Heart right ventricle (tissue), 16 donors: ENCODE measurements around the gene ARHGEF7. TPM values are rescaled to one million over a fixed set of nuclear protein-coding genes. Genes with fewer than 3 reads are reported as not detected.

Source experiments
- ATAC-seq, 8 donors: fragments of 200-7000 bp; cut with Tn5 transposase; one replicate each; pipeline ENCODE4 v1.9.1; 2020; ENCODE audit warnings: mild to moderate bottlenecking in 8 of 8, moderate library complexity in 8 of 8, moderate number of reproducible peaks in 1 of 8
- DNase-seq, 2 donors: peaks; one replicate each; pipeline ENCODE4 v3.0.0-alpha.2; 2020
- H3K27ac ChIP-seq, 10 donors: fragments of 200-600 bp; sonication (generic) in 2 of 10; one replicate each; pipeline versions ENCODE4 v1.5.0 to v1.8.0; 2020 to 2022; ENCODE audit warnings: mild to moderate bottlenecking in 3 of 10
- H3K27me3 ChIP-seq, 7 donors: fragments of 200-600 bp; one replicate each; pipeline ENCODE4 v1.8.0; 2021 to 2022; ENCODE audit warnings: mild to moderate bottlenecking in 2 of 7
- H3K36me3 ChIP-seq, 9 donors: fragments of 200-600 bp; sonication (generic) in 1 of 9; one replicate each; pipeline versions ENCODE4 v1.5.0 to v1.8.0; 2020 to 2022; ENCODE audit warnings: mild to moderate bottlenecking in 2 of 9
- H3K4me1 ChIP-seq, 9 donors: fragments of 200-600 bp; sonication (generic) in 1 of 9; one replicate each; pipeline versions ENCODE4 v1.5.0 to v1.8.0; 2020 to 2022; ENCODE audit warnings: mild to moderate bottlenecking in 4 of 9
- H3K4me3 ChIP-seq, 10 donors: fragments of 200-600 bp; sonication (generic) in 2 of 10; one replicate each; pipeline versions ENCODE4 v1.5.0 to v1.8.0; 2020 to 2022; ENCODE audit warnings: mild to moderate bottlenecking in 7 of 10, moderate library complexity in 2 of 10
- H3K9me3 ChIP-seq, 11 donors: fragments of 200-600 bp in 10 of 11; sonication (generic) in 2 of 11; one replicate each; pipeline versions ENCODE4 v1.5.0 to v1.8.0; 2013 to 2022; ENCODE audit warnings: mild to moderate bottlenecking in 2 of 11, control low read depth in 1 of 11, moderate library complexity in 1 of 11
- WGBS, 2 donors: extraction: QIAGEN DNeasy Blood & Tissue Kit; methylation state at CpG; one replicate each; pipeline ENCODE4 v1.1.7; 2013; ENCODE audit warnings: inconsistent platforms in 1 of 2; 5-methylcytosine and 5-hydroxymethylcytosine counted together
- intact Hi-C, 10 donors: fragments of 100-400 bp; cut with DNase I; formaldehyde crosslinking; loops; one replicate each; pipeline versions ENCODE4 v1.11.1 to v1.14.2; 2022
- polyA plus RNA-seq, 2 donors: library from polyadenylated mRNA; stranded (reverse); fragments of 200-250 nt; gene quantifications; one replicate each; pipeline ENCODE4 v1.2.3, GENCODE V29; 2013
- total RNA-seq, 10 donors: library from RNA; stranded (reverse); fragmentation: NEBNext Ultra II Directional in 3 of 10; extraction: Animal tissue kit (Norgen Biotek cat#: 25700) in 3 of 10; gene quantifications; one replicate each; pipeline versions ENCODE4 v1.2.1 to v1.2.4, GENCODE V29; 2021 to 2023
- TF ChIP-seq, protein P1 (sequence below), 9 donors: fragments of 200-600 bp; sonication (generic) in 2 of 9; IDR thresholded peaks; one replicate each; pipeline versions ENCODE4 v1.5.0 to v1.8.0; 2021 to 2022; ENCODE audit warnings: antibody characterized with exemption in 9 of 9, mild to moderate bottlenecking in 5 of 9, moderate library complexity in 1 of 9
- donor health status: Arrhythmogenic right ventricular cardiomyopathy.
- donor health status: ischemic (EF 13 %, LVEDD 7.1; RV severe dilation, severe dysfunction).
- donor health status: healthy with polysubstance abuse.
- donor health status: DM: no; HTN: yes; CAD: no.
- donor health status: DM: no; HTN: no; CAD: no.
- donor health status: ischemic (EF 25% LVEDD 6.9; RV normal size, moderate dysfunction).
- donor health status: ischemic (EF 25% LVEDD 5.7; RV mildly dilated, moderate dysfunction).
- donor health status: healthy.
- donor health status: DM: yes; HTN: yes; CAD: no.
- donor health status: Ischemic cardiomyopathy.
- donor health status: ischemic (EF 35%, LVEDD 5.7; RV mildly dilated, moderate dysfunction).
- donor health status: nonischemic (EF 11% LVEDD 7.7; RV severe dilation, severe dysfunction).
- donor health status: DM: yes; HTN: yes; CAD: no.
- donor health status: PGD.
- donor health status: ischemic (EF 29% LVEDD 5.4; RV normal size, mild dysfunction).
- donor health status: nonischemic (EF 23%, LVEDD 6.1; RV moderate dilation, normal function).

ARHGEF7 gene
- total and polyA plus RNA-seq, 12 donors = 18.4 to 56.6 (median 43.1) TPM

DNA sequence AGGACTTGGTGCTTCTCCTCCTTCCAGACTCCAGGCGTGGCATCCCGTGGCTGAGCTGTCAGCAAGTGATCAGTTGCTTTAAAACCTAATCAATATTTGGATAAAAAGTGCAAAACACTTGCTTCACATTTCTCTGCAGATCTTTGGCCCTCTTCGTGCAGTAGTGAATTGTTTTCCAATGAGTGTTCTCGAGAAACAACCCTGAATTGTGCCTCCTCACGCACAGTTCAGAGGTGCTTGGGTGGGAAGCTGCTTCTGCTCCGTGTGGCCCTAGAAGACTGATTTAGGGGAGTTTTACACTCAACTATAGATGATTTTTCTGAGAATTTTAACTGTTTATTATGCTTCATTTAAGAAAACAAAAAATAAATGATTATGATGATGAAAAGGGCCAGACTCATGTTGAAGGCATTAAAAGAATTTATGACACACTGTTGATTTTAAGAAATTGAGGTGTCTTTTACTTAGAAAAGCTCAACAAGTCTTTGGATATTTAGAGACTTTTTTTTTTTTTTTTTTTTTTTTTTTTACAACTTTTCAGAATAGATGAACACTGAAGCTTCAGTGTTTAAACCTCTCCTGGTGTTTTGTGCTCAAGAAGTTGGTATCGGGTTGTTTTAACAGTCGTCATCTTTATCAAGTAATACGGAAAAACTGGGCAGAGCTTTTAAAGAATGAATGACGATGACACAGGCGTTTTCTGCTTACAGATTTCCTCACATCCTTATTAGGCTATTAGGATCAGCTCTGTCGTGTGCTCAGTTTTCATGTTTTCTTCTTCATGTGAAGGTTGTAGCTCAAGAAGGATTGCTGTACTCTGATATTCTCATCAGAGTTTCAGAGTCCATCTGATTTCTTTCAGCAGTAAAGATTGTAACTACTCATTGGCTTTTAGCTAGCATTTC, 165.8 kb downstream of the ARHGEF7 start:
- peaks cover 0 to 93% (median 40%) of the 10 kb centered on the region in 9 donors for H3K36me3 ChIP-seq
- TF ChIP-seq, protein P1, sequence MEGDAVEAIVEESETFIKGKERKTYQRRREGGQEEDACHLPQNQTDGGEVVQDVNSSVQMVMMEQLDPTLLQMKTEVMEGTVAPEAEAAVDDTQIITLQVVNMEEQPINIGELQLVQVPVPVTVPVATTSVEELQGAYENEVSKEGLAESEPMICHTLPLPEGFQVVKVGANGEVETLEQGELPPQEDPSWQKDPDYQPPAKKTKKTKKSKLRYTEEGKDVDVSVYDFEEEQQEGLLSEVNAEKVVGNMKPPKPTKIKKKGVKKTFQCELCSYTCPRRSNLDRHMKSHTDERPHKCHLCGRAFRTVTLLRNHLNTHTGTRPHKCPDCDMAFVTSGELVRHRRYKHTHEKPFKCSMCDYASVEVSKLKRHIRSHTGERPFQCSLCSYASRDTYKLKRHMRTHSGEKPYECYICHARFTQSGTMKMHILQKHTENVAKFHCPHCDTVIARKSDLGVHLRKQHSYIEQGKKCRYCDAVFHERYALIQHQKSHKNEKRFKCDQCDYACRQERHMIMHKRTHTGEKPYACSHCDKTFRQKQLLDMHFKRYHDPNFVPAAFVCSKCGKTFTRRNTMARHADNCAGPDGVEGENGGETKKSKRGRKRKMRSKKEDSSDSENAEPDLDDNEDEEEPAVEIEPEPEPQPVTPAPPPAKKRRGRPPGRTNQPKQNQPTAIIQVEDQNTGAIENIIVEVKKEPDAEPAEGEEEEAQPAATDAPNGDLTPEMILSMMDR (IDR thresholded peaks at IDR 0.05) = no peak
- H3K27me3 ChIP-seq = no peaks in the 10 kb centered on the region
- no peak for DNase-seq
- intact Hi-C loops = loop anchor here in 2 of 10 donors (2.0 to 10.0 kb wide), 2 partner anchors 56 to 214 kb away; no protein-coding TSS in a partner anchor
- no peak overlapping the region for H3K4me3 ChIP-seq
- no peaks in the 10 kb centered on the region for H3K9me3 ChIP-seq
- ATAC-seq = no peak
- H3K4me1 ChIP-seq = peaks cover 15 to 65% (median 51%) of the 10 kb centered on the region in 9 donors
- H3K27ac ChIP-seq = peak overlapping the region; percentile 63 to 94 (median 77)
- WGBS, 2 donors = 69 to 72% methylated on average over 12 of the region's 12 CpGs

DNA sequence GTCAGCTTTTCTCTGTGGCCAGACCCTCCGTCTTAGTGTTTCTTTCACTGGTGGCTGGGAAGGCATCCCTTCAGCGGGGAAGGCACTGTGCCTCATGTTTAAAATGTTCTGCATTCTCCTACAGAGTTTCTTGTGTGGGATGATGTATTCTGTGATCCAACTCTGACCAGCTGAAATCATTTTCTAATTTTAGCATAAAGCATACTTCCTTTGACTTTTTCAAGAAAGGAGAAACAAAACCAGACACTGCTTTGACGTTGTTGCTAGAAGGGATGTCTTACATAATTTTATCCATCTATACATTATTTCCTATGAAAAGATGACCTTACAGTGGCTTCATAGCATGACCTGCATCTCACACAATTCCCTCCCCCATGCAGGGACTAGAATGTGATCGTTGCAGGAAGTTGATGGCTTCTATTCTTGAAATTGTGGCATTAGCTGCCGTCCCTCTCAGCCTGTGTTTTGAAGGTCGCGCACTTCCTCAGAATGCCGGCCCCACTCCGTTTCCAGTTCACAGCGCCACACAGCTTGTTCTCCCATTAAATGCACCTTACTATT, 166.7 kb downstream of the ARHGEF7 start:
- DNase-seq (peak in 1 of 2 donors; percentile 47), ATAC-seq (peak in 7 of 8 donors; percentile 13 to 74 (median 63))
- WGBS, 2 donors = 14 to 18% methylated on average over 10 of the region's 10 CpGs
- Histone ChIP-seq H3K27me3 (no peaks in the 10 kb centered on the region), H3K36me3 (peaks cover 0 to 93% (median 47%) of the 10 kb centered on the region in 9 donors), H3K9me3 (no peaks in the 10 kb centered on the region), H3K27ac (peak overlapping the region; percentile 63 to 94 (median 77)), H3K4me1 (peaks cover 15 to 65% (median 51%) of the 10 kb centered on the region in 9 donors), H3K4me3 (no peak overlapping the region)
- TF ChIP-seq, protein P1 (IDR thresholded peaks at IDR 0.05) = peak in 2 of 9 donors; percentile 21 to 31
- intact Hi-C loops = loop anchor here in 2 of 10 donors (2.0 to 10.0 kb wide), 3 partner anchors 57 to 215 kb away; no protein-coding TSS in a partner anchor

DNA sequence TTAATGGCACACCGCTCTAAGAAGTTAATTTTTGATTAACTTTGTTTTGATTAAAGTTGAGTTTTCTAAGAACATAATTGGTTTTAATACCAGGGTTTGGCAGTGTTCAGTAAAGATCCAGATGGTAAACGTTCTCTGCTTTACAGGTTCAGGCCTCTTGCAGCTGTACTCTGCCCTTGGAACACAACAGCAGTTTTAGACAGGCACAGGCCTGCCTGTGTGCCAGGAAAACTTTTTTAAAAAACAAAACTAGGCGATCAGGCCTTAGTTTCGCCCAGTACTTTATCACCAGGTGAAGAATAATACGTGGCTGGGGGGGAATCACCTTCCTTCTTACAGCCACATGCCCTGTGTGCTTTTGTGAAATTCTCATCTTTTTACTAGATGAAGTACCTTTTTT, 167.3 kb downstream of the ARHGEF7 start:
- H3K27ac ChIP-seq = peak overlapping the region; percentile 63 to 94 (median 77)
- TF ChIP-seq, protein P1 (IDR thresholded peaks at IDR 0.05) = no peak
- peaks cover 15 to 65% (median 51%) of the 10 kb centered on the region in 9 donors for H3K4me1 ChIP-seq
- ATAC-seq = peak in 3 of 8 donors; percentile 47 to 48 (median 48)
- H3K4me3 ChIP-seq = no peak overlapping the region
- H3K36me3 ChIP-seq = peaks cover 0 to 93% (median 49%) of the 10 kb centered on the region in 9 donors
- no peaks in the 10 kb centered on the region for H3K27me3 ChIP-seq
- H3K9me3 ChIP-seq = no peaks in the 10 kb centered on the region
- WGBS, 2 donors = 40 to 50% methylated on average over 5 of the region's 5 CpGs
- no peak for DNase-seq
- intact Hi-C loops = loop anchor here in 1 of 10 donors (2.0 to 10.0 kb wide), 2 partner anchors 58 to 130 kb away; no protein-coding TSS in a partner anchor

DNA sequence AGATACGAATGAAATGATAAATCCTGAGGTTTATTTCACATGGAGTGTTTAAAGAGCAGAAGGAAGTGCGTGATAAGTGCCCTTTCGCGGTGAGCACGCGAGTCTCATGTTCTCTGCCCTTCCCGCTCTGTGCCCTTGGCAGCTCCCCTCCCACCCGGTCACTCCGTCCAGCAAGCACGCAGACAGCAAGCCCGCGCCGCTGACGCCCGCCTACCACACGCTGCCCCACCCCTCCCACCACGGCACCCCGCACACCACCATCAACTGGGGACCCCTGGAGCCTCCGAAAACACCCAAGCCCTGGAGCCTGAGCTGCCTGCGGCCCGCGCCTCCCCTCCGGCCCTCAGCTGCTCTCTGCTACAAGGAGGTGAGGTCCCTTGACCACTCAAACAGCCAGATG, 167.9 kb downstream of the ARHGEF7 start:
- no peak for DNase-seq
- intact Hi-C loops = loop anchor here in 1 of 10 donors (2.0 to 10.0 kb wide), 2 partner anchors 58 to 130 kb away; no protein-coding TSS in a partner anchor
- WGBS, 2 donors = 91 to 92% methylated on average over 23 of the region's 23 CpGs
- TF ChIP-seq, protein P1 (IDR thresholded peaks at IDR 0.05) = no peak
- H3K27me3 ChIP-seq = no peaks in the 10 kb centered on the region
- H3K4me1 ChIP-seq = peaks cover 15 to 64% (median 51%) of the 10 kb centered on the region in 9 donors
- H3K27ac ChIP-seq = peak overlapping the region; percentile 63 to 94 (median 77)
- H3K36me3 ChIP-seq = peaks cover 0 to 93% (median 48%) of the 10 kb centered on the region in 9 donors
- no peaks in the 10 kb centered on the region for H3K9me3 ChIP-seq
- H3K4me3 ChIP-seq = no peak overlapping the region
- peak in 3 of 8 donors; percentile 47 to 75 (median 56) for ATAC-seq
